ENCODE measurements around the gene YBX2.
A peak's percentile ranks its signal among the peaks of the same experiment; 100 is the strongest.

YBX2 gene

GRCh38 chr17:7322520-7323194 lies 28.2 kb upstream of the YBX2 start:
- no peak for DNase-seq

- no peak for DNase-seq
Measured at GRCh38 chr17:7321466-7321865, 27.0 kb upstream of the YBX2 start.

- no peak for DNase-seq
Measured at GRCh38 chr17:7318121-7318860, 23.9 kb upstream of the YBX2 start.

- DNase-seq = no peak
Measured at GRCh38 chr17:7317161-7317803, 22.8 kb upstream of the YBX2 start.

GRCh38 chr17:7315570-7316235 lies 21.3 kb upstream of the YBX2 start:
- no peak for DNase-seq

GRCh38 chr17:7314719-7315569 lies 20.5 kb upstream of the YBX2 start, which contains the start of gene GPS2:
GPS2 (minus strand) TSS chr17:7315360; CDS start chr17:7315052, 308 bp downstream.
- DNase-seq = peak; percentile 62

GRCh38 chr17:7313890-7314718 lies 19.7 kb upstream of the YBX2 start:
- no peak for DNase-seq

GRCh38 chr17:7313088-7313889 lies 18.9 kb upstream of the YBX2 start:
- DNase-seq = no peak

- no peak for DNase-seq
Measured at GRCh38 chr17:7312432-7313087, 18.1 kb upstream of the YBX2 start.

- DNase-seq = no peak
Measured at GRCh38 chr17:7311110-7311705, 16.8 kb upstream of the YBX2 start.

- DNase-seq = no peak
Measured at GRCh38 chr17:7309628-7310027, 15.2 kb upstream of the YBX2 start.

GRCh38 chr17:7308625-7309433 lies 14.4 kb upstream of the YBX2 start:
- DNase-seq = peak; percentile 74

- DNase-seq = no peak
Measured at GRCh38 chr17:7307686-7308624, 13.5 kb upstream of the YBX2 start.

- peak; percentile 96 for DNase-seq
Measured at GRCh38 chr17:7306911-7307685, 12.7 kb upstream of the YBX2 start, which contains the start of gene EIF5A. EIF5A (plus strand) TSS chr17:7307628; CDS start chr17:7309636, 2,008 bp downstream.

- no peak for DNase-seq
Measured at GRCh38 chr17:7304179-7304578, 9.7 kb upstream of the YBX2 start.

- peak; percentile 27 for DNase-seq
Measured at GRCh38 chr17:7296189-7296861, 1.9 kb upstream of the YBX2 start.
